NCI-H1048 (cell line): ENCODE results near the gene MSI2.

Source experiments
- DNase-seq: peaks from one replicate; lab custom pipeline; 2025; lab: John Stamatoyannopoulos, UW

Gene MSI2

GRCh38 chr17:57556977-57557376, 300.7 kb downstream of the MSI2 start:
- no peak for DNase-seq

GRCh38 chr17:57557416-57557815, 301.1 kb downstream of the MSI2 start:
- DNase-seq, result no peak

DNA sequence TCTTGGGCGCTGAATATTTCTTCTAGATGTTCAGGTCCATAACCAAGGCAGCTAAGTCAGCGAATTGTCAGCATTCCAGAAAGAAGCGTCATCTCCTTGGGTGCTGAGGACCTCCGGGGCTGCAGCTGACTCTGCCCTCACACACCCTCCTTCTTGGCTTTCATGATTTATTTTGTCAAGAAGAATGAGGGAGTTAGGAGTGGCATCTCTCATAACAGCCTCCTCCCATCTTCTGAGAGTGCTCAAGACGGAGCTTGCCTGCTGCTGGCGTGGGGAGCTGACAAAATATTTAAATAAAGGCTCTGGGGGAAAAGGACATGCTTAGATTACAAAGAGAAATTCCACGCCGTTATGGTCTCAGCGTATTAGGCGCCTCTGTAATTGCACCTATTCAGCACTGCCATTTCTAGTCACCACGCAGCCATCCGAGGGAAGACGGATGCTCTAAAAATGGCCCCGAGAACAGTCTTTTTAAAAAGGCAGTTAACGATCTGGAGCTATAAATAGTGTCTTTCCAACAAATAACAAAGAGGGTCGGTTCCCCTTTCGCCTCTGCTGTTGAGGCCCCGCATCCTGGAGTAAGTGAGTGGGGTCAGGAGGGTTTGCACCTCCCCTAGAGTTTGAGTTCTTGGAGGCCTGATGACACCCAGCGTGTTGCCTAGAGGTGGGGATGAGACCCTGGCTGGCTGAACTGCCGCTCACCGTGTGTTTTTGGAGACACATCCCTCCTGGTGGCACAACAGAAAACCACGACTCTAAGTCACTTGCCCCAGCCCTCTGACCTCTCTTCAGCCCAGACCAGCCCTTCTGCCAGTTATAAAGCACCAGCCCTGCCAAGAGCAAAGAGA, 301.7 kb downstream of the MSI2 start:
- no peak for DNase-seq

GRCh38 chr17:57559226-57559625, 302.9 kb downstream of the MSI2 start:
- no peak for DNase-seq

DNA sequence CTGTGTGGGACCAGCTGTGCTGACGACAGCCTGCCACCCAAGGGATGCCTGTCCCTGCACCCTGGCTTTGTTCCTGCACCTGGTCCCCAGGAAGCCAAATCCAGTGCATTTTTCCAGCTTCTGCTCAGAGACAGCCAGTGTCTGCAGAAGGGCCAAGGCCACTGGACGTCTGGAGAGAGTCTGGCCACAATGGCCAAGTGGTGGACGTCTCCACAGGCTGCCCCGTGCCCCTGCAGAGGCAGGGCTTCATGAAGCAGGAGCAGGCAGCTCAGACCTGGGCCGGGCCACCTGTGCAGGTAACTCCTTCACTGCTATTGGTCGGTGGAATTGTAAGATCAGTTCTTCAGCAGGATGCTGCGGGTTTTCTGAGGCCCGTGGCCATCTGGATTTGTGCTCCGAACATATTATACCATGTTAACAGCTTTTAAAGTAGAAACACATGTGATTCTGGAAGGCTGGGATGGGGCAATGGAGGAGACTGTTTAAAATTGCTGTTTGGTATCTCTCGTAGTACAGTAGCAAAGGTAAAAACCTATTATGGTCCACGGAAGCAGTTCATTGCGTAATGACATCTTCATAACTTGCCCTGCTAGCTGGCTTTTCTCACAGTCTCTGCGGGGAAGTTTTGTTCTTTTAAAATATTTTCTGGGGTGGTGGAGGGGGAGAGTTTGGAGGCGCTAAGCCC, 303.5 kb downstream of the MSI2 start:
- no peak for DNase-seq

- DNase-seq, result no peak
Measured at GRCh38 chr17:57560319-57560705, 304.0 kb downstream of the MSI2 start.

DNA sequence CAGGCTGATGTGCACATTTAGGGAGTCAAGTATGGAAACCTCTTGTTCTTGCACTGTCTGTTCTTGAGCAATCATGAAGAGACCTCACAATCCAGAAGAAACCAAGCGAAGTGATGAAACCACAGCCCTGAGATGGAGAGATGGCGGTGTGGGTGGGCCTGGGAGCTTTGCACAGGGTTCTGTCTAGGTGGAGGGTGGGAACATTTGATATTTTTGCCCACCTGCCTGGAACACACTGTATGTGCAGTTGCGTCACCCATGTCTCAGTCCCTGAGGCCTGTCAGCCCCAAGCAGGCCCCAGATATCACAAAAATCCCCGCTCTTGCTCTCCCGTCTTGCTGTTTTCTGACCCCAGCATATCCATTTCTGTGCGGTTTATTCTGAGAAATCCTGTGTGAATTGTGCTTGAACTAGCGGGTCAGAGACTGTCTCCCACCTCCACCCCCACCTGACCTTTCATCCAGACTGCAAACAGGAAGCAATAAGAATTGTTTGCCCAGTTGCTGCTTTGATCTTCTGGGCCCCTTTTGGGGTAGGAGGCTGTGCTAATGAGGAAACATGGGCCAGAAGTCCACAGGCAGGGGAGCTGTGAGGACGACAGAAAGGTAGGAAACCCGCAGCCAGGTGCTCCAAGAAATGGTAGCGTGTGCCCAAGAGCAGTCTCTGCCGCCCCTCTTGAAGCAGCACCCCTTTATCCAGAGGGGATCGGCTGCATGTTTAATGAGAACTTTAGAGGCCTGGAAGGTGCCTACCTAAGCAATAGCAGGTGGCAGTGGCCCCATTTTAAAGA, 304.9 kb downstream of the MSI2 start:
- DNase-seq, result no peak

DNA sequence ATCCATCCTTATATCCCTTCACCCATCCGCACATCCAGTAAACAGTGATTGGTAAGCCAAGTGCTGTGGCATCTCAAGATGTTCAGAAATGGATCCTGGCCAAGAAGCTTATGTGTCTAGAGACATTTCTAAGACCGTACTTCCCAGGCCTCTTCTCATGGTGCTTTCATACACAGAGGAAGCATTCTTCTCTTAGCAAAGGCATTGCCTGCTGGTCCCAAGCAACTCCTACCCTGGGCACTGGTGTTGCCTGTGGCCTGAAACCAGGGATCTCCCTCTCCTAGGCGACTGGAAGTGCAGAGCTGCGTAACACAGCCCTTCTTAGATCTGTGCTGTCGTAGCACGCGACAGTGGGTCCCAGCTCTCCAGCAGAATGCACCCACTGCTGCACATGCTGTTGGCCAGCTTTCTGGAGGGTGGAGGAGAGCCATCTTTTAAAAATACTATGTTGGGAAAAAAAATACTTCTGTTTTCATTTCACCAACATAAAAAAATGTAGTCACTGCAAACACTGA, 305.9 kb downstream of the MSI2 start:
- DNase-seq, result no peak

GRCh38 chr17:57563958-57564357, 307.6 kb downstream of the MSI2 start:
- DNase-seq, result no peak

- no peak for DNase-seq
Measured at GRCh38 chr17:57565176-57565575, 308.9 kb downstream of the MSI2 start.

GRCh38 chr17:57566721-57567120, 310.4 kb downstream of the MSI2 start:
- no peak for DNase-seq

GRCh38 chr17:57567251-57567650, 310.9 kb downstream of the MSI2 start:
- DNase-seq, result no peak

DNA sequence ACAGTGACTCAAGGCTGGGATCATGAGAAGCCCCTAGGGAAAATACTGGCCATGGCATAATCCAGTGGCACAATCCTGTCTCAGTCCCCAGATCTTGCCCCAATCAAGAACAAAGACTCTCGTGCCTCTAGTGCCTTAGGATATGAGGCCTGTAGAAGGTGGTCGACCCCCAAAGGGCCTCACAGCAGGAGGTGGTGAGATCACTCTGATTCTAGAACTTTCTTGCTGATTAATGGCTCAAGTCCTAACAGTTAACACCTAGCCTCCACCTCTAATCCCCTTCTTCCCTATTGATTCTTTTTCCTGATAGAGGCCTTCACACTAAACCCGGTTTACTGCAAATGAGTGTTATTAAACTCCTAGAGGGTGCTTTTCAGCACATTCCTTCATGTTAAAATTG, 312.0 kb downstream of the MSI2 start:
- DNase-seq, result no peak

DNA sequence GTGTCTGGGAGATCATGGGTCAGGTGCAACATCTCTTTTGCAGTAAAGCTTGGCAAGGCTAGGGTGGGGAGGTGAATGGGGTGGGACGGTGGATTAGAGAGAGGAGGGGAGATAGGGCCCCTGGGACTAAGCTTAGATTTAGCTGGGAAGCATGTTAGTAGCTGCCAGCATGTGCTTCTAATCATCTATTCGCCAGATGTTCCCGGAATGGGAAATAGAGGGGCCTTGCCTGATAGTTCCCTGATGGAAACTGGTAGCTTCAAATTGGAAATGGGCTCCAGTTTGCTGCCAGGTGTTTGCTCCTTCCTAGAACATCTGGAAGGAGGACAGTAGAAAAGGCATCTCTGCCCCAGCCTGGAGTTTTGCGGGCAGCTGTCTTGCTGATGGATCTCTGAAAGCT, 312.7 kb downstream of the MSI2 start:
- DNase-seq, result no peak

- no peak for DNase-seq
Measured at GRCh38 chr17:57569853-57570252, 313.5 kb downstream of the MSI2 start.

- no peak for DNase-seq
Measured at GRCh38 chr17:57570724-57571344, 314.5 kb downstream of the MSI2 start.

GRCh38 chr17:57572062-57572461, 315.7 kb downstream of the MSI2 start:
- no peak for DNase-seq

DNA sequence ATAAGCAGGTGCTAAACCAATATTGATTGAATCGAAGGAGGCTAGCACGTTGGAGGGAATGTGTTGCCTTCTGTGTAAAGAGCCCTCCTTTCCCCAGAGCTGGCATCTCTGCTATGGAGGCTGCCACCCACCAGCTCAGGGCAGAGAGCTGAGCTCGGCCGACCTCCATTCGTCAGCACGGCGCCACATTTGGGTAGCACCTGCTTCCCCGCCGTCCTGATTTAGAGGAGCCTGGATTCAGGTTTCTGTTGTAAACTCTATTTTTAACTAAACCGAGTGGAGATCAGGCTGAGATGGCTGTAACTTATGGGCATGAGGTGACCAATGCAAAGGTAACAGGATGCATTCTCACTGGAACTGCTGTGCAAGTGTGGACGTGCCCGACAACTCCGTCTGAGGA, 316.3 kb downstream of the MSI2 start:
- no peak for DNase-seq

DNA sequence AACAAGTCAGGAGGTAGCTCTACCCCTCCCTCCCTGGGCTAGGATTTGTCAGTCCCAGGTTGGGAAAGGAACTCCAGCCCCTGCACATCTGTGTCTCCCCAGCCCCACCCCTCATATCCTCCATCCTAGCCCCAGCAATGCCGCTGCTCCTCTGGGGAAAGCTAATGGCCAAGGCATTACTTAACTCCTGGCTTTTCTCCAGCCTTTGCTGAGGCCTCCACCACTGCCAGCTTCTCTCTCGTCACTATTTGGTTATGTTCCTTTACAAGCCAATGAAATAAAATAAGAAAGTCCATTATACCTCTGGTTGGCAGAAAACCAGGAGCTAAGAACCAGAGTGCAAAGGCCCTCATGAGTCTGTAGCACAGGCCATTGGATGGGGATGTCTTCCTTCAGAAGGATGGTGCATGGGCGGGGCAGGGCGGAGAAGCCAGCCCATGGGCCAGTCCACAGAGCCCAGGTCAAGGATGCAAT, 317.8 kb downstream of the MSI2 start:
- DNase-seq, result no peak

DNA sequence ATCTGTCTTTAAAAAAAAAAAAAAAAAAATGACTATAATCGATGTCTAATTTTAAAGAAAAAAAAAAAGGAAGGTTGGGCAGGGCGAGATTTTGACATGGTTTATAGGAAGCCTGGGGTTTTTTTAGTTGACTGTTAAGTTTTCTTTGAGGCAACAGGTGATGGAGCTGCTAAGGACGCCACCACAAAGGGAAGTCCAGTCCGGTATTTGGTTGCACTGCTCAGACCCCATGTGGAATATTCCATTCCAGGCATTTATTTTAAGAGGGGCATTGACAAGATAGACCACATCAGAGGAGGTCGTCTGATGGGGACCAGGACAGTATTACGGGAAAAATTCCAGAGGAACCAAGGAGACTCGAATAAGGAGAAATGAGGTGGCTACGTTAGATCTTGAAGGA, 320.4 kb downstream of the MSI2 start:
- DNase-seq, result no peak

DNA sequence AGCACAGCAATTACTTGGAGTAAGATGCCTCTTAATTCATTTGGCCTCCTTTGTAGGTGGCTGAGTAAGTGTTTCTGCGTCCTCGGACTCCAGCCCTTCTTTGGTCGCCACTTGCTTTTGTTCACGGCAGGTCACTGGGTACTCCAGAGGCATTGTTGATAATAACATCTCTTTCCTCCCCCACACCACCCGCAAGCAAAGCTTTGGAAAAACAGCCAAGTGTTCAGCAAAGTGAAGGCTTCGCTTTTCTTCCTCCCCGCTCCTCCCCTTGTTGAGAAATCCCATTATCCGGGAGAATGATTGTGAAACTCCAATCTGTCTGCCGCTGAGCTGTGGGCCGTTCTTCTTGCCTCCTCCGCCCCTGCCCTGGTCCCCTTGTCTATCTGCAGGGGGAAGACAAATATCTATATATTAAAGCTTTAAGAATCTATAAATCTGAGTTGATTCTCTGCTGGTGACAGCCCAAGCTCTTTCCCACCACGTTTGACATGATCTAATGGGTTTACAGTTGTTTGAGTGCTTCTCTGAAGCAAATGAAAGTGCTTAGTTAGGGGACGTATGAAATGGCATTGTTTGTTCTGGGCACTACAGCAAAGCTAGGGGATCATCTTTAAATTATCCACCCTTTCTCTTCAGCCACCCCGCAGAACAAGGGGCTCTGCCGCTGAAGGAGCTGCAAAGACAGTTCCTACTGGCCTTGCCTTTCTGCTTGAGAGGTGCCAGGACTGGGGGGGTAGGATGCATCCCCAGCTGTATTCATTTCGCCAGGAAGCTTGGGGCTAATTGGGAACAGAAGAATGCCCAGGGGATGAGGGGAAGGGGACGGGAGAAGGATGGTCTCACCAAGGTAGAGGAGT, 321.7 kb downstream of the MSI2 start:
- no peak for DNase-seq
